Prostate gland (tissue), 2 donors: ENCODE results near the gene LPAR3.

ENCODE experiments used
- CTCF ChIP-seq, 4 experiments: fragments of 200-600 bp in 2 of 4; fragments of 450-650 bp in 2 of 4; sonication (generic) in 2 of 4; IDR thresholded peaks; 1 replicate in 3 of 4; 2 replicates in 1 of 4; pipeline ENCODE4 v1.5.1; 2016 to 2019; ENCODE audit warnings: antibody characterized with exemption in 4 of 4, mild to moderate bottlenecking in 2 of 4, moderate library complexity in 2 of 4
- POLR2A ChIP-seq: fragments of 450-650 bp; IDR thresholded peaks from one replicate; pipeline ENCODE4 v1.6.1; 2016; ENCODE audit warnings: antibody characterized with exemption, mild to moderate bottlenecking
- POLR2AphosphoS5 ChIP-seq: sonication (generic); formaldehyde crosslinking; IDR thresholded peaks from one replicate; pipeline ENCODE4 v1.6.1; 2017; ENCODE audit warnings: antibody characterized with exemption

- TF ChIP-seq CTCF (IDR thresholded peaks at IDR 0.05) (no peak), POLR2AphosphoS5 (no peak), POLR2A (no peak)
Observed at GRCh38 chr1:84916897-84917296, 23.9 kb upstream of the LPAR3 start.
